ENCODE measurements around the gene DNAJC28. TPM values are rescaled to one million over a fixed set of nuclear protein-coding genes. Genes with fewer than 3 reads are reported as not detected.

Gene DNAJC28
- 1 to 10 TPM; 5.4 to 6.2 TPM for total RNA-seq
- 1 to 10 TPM; 5.6 to 5.9 TPM for polyA plus RNA-seq (ENCODE audit: insufficient read length in 2 of 2)
- long read RNA-seq, donor 1, partial matches to known transcripts = 0 of 1 reads
- long read RNA-seq, donor 1, other reads (novel, unspliced or antisense) = 0 of 1 reads
- long read RNA-seq, donor 2 = 0 reads
- long read RNA-seq, donor 3 = 0 reads
- long read RNA-seq, donor 4, partial matches to known transcripts = 0 of 4 reads
- long read RNA-seq, donor 4, other reads (novel, unspliced or antisense) = 0 of 4 reads

- peak; percentile 93 to 99 (median 96) for DNase-seq (ENCODE audit: low read depth in 4 of 6, low spot score in 6 of 6)
- Histone ChIP-seq H3K4me3 (ENCODE audit: low read depth, low read length) (peak within 1 kb of the TSS; percentile 80), H3K36me3 (ENCODE audit: control insufficient read depth, insufficient read depth, low read length) (no peaks in the 10 kb centered on the region), H3K9me3 (ENCODE audit: control insufficient read depth, insufficient read depth, low read length) (no peaks in the 10 kb centered on the region), H3K4me1 (ENCODE audit: control insufficient read depth, insufficient read depth, low read length) (peaks cover 4% of the 10 kb centered on the region), H3K27ac (ENCODE audit: low read depth, low read length) (peak within 1 kb of the TSS; percentile 80), H3K27me3 (ENCODE audit: control insufficient read depth, insufficient read depth, low read length) (no peaks in the 10 kb centered on the region)
- 0% methylated on average over 52 of the region's 52 CpGs for WGBS (ENCODE audit: insufficient coverage)
These were observed at the start of gene DNAJC28 for GRCh38 chr21:33491373-33492102. Gene DNAJC28, minus strand, starts transcription at chr21:33491716. Its CDS starts 2,323 bp downstream, at chr21:33489393.

GRCh38 chr21:33541105-33541711 lies 49.7 kb upstream of the DNAJC28 start:
- Histone ChIP-seq H3K27ac (ENCODE audit: low read depth, low read length) (peak overlapping the region; percentile 100), H3K36me3 (ENCODE audit: control insufficient read depth, insufficient read depth, low read length) (peaks cover 7% of the 10 kb centered on the region), H3K27me3 (ENCODE audit: control insufficient read depth, insufficient read depth, low read length) (no peaks in the 10 kb centered on the region), H3K9me3 (ENCODE audit: control insufficient read depth, insufficient read depth, low read length) (no peaks in the 10 kb centered on the region), H3K4me3 (ENCODE audit: low read depth, low read length) (peak overlapping the region; percentile 98), H3K4me1 (ENCODE audit: control insufficient read depth, insufficient read depth, low read length) (peaks cover 7% of the 10 kb centered on the region)
- DNase-seq (ENCODE audit: low read depth in 4 of 6, low spot score in 6 of 6) = peak in 1 of 6 donors; percentile 25
- 82% methylated on average over 14 of the region's 19 CpGs for WGBS (ENCODE audit: insufficient coverage)

GRCh38 chr21:33540711-33541104 lies 49.2 kb upstream of the DNAJC28 start:
- Histone ChIP-seq H3K9me3 (ENCODE audit: control insufficient read depth, insufficient read depth, low read length) (no peaks in the 10 kb centered on the region), H3K36me3 (ENCODE audit: control insufficient read depth, insufficient read depth, low read length) (peaks cover 9% of the 10 kb centered on the region), H3K4me3 (ENCODE audit: low read depth, low read length) (peak overlapping the region; percentile 98), H3K27me3 (ENCODE audit: control insufficient read depth, insufficient read depth, low read length) (no peaks in the 10 kb centered on the region), H3K4me1 (ENCODE audit: control insufficient read depth, insufficient read depth, low read length) (peaks cover 7% of the 10 kb centered on the region), H3K27ac (ENCODE audit: low read depth, low read length) (no peak overlapping the region)
- no CpG with 5 or more reads among the region's 3 CpGs for WGBS (ENCODE audit: insufficient coverage)
- no peak for DNase-seq (ENCODE audit: low read depth in 4 of 6, low spot score in 6 of 6)

GRCh38 chr21:33539616-33540015 lies 48.1 kb upstream of the DNAJC28 start:
- peaks cover 7% of the 10 kb centered on the region for H3K4me1 ChIP-seq (ENCODE audit: control insufficient read depth, insufficient read depth, low read length)
- H3K36me3 ChIP-seq (ENCODE audit: control insufficient read depth, insufficient read depth, low read length) = peaks cover 14% of the 10 kb centered on the region
- H3K27me3 ChIP-seq (ENCODE audit: control insufficient read depth, insufficient read depth, low read length) = no peaks in the 10 kb centered on the region
- no CpG with 5 or more reads among the region's 4 CpGs for WGBS (ENCODE audit: insufficient coverage)
- no peak overlapping the region for H3K27ac ChIP-seq (ENCODE audit: low read depth, low read length)
- DNase-seq (ENCODE audit: low read depth in 4 of 6, low spot score in 6 of 6) = no peak
- no peak overlapping the region for H3K4me3 ChIP-seq (ENCODE audit: low read depth, low read length)
- H3K9me3 ChIP-seq (ENCODE audit: control insufficient read depth, insufficient read depth, low read length) = no peaks in the 10 kb centered on the region

GRCh38 chr21:33537212-33537611 lies 45.7 kb upstream of the DNAJC28 start:
- Histone ChIP-seq H3K27ac (ENCODE audit: low read depth, low read length) (no peak overlapping the region), H3K9me3 (ENCODE audit: control insufficient read depth, insufficient read depth, low read length) (no peaks in the 10 kb centered on the region), H3K4me3 (ENCODE audit: low read depth, low read length) (no peak overlapping the region), H3K4me1 (ENCODE audit: control insufficient read depth, insufficient read depth, low read length) (peaks cover 7% of the 10 kb centered on the region), H3K36me3 (ENCODE audit: control insufficient read depth, insufficient read depth, low read length) (peaks cover 28% of the 10 kb centered on the region), H3K27me3 (ENCODE audit: control insufficient read depth, insufficient read depth, low read length) (no peaks in the 10 kb centered on the region)
- DNase-seq (ENCODE audit: low read depth in 4 of 6, low spot score in 6 of 6) = no peak
- no CpG with 5 or more reads among the region's 2 CpGs for WGBS (ENCODE audit: insufficient coverage)

- no peak overlapping the region for H3K27ac ChIP-seq (ENCODE audit: low read depth, low read length)
- H3K4me3 ChIP-seq (ENCODE audit: low read depth, low read length) = no peak overlapping the region
- no peaks in the 10 kb centered on the region for H3K9me3 ChIP-seq (ENCODE audit: control insufficient read depth, insufficient read depth, low read length)
- no peaks in the 10 kb centered on the region for H3K4me1 ChIP-seq (ENCODE audit: control insufficient read depth, insufficient read depth, low read length)
- peaks cover 47% of the 10 kb centered on the region for H3K36me3 ChIP-seq (ENCODE audit: control insufficient read depth, insufficient read depth, low read length)
- H3K27me3 ChIP-seq (ENCODE audit: control insufficient read depth, insufficient read depth, low read length) = no peaks in the 10 kb centered on the region
- no CpG with 5 or more reads among the region's 3 CpGs for WGBS (ENCODE audit: insufficient coverage)
- DNase-seq (ENCODE audit: low read depth in 4 of 6, low spot score in 6 of 6) = no peak
These were observed 39.5 kb upstream of the DNAJC28 start for GRCh38 chr21:33531007-33531406.

- no peak for DNase-seq (ENCODE audit: low read depth in 4 of 6, low spot score in 6 of 6)
- Histone ChIP-seq H3K36me3 (ENCODE audit: control insufficient read depth, insufficient read depth, low read length) (peaks cover 38% of the 10 kb centered on the region), H3K4me3 (ENCODE audit: low read depth, low read length) (no peak overlapping the region), H3K27me3 (ENCODE audit: control insufficient read depth, insufficient read depth, low read length) (no peaks in the 10 kb centered on the region), H3K9me3 (ENCODE audit: control insufficient read depth, insufficient read depth, low read length) (no peaks in the 10 kb centered on the region), H3K4me1 (ENCODE audit: control insufficient read depth, insufficient read depth, low read length) (no peaks in the 10 kb centered on the region), H3K27ac (ENCODE audit: low read depth, low read length) (no peak overlapping the region)
- no CpG with 5 or more reads among the region's 1 CpG for WGBS (ENCODE audit: insufficient coverage)
These were observed 31.4 kb upstream of the DNAJC28 start for GRCh38 chr21:33522953-33523349.

GRCh38 chr21:33522297-33522952 lies 30.9 kb upstream of the DNAJC28 start:
- Histone ChIP-seq H3K36me3 (ENCODE audit: control insufficient read depth, insufficient read depth, low read length) (peaks cover 37% of the 10 kb centered on the region), H3K9me3 (ENCODE audit: control insufficient read depth, insufficient read depth, low read length) (no peaks in the 10 kb centered on the region), H3K27me3 (ENCODE audit: control insufficient read depth, insufficient read depth, low read length) (no peaks in the 10 kb centered on the region), H3K27ac (ENCODE audit: low read depth, low read length) (no peak overlapping the region), H3K4me1 (ENCODE audit: control insufficient read depth, insufficient read depth, low read length) (no peaks in the 10 kb centered on the region), H3K4me3 (ENCODE audit: low read depth, low read length) (no peak overlapping the region)
- no peak for DNase-seq (ENCODE audit: low read depth in 4 of 6, low spot score in 6 of 6)
- no CpG with 5 or more reads among the region's 5 CpGs for WGBS (ENCODE audit: insufficient coverage)

- no peaks in the 10 kb centered on the region for H3K4me1 ChIP-seq (ENCODE audit: control insufficient read depth, insufficient read depth, low read length)
- no peak overlapping the region for H3K4me3 ChIP-seq (ENCODE audit: low read depth, low read length)
- no peak overlapping the region for H3K27ac ChIP-seq (ENCODE audit: low read depth, low read length)
- no peaks in the 10 kb centered on the region for H3K9me3 ChIP-seq (ENCODE audit: control insufficient read depth, insufficient read depth, low read length)
- DNase-seq (ENCODE audit: low read depth in 4 of 6, low spot score in 6 of 6) = no peak
- 100% methylated on average over 1 of the region's 4 CpGs for WGBS (ENCODE audit: insufficient coverage)
- no peaks in the 10 kb centered on the region for H3K27me3 ChIP-seq (ENCODE audit: control insufficient read depth, insufficient read depth, low read length)
- peaks cover 25% of the 10 kb centered on the region for H3K36me3 ChIP-seq (ENCODE audit: control insufficient read depth, insufficient read depth, low read length)
These were observed 27.4 kb upstream of the DNAJC28 start for GRCh38 chr21:33518899-33519298.

All from spinal cord (tissue), 10 donors.